Right atrium auricular region (tissue), 2 donors: ENCODE measurements around the gene LMLN. TPM values are rescaled to one million over a fixed set of nuclear protein-coding genes. Genes with fewer than 3 reads are reported as not detected.

ENCODE experiments used
- DNase-seq: peaks from one replicate; pipeline ENCODE4 v3.0.0-alpha.2; 2019; ENCODE audit warnings: low spot score
- H3K27ac ChIP-seq, 2 donors: fragments of 200-600 bp; sonication (generic); 1 replicate in 1 of 2; 2 replicates in 1 of 2; pipeline ENCODE4 v1.5.1; 2016 to 2019
- H3K27me3 ChIP-seq, 2 donors: fragments of 200-600 bp; sonication (generic); one replicate each; pipeline versions ENCODE4 v1.5.1 to v1.6.0; 2017 to 2019
- H3K36me3 ChIP-seq: fragments of 200-600 bp; sonication (generic); one replicate; pipeline ENCODE4 v1.5.1; 2016
- H3K4me1 ChIP-seq, 2 donors: fragments of 200-600 bp; sonication (generic); one replicate each; pipeline versions ENCODE4 v1.5.1 to v1.6.0; 2017 to 2019
- H3K4me3 ChIP-seq, 2 donors: fragments of 200-600 bp; sonication (generic); 1 replicate in 1 of 2; 2 replicates in 1 of 2; pipeline ENCODE4 v1.5.1; 2017 to 2019; ENCODE audit warnings: mild to moderate bottlenecking in 1 of 2, moderate library complexity in 1 of 2
- H3K9me3 ChIP-seq, 2 donors: fragments of 200-600 bp; sonication (generic); one replicate each; pipeline ENCODE4 v1.5.1; 2019
- CTCF ChIP-seq, 2 donors: fragments of 200-600 bp; sonication (generic); IDR thresholded peaks; one replicate each; pipeline ENCODE4 v1.5.1; 2019; ENCODE audit warnings: antibody characterized with exemption in 2 of 2
- total RNA-seq, 2 donors: library from RNA; depleted of rRNA; stranded (reverse); fragments of >200 nt; gene quantifications; one replicate each; pipeline ENCODE4 v1.1.0, GENCODE V29; 2016

LMLN gene
- total RNA-seq, 2 donors from 2014 or later: 3.5 to 3.9 TPM

- Histone ChIP-seq H3K4me3 (no peak overlapping the region), H3K9me3 (no peaks in the 10 kb centered on the region), H3K4me1 (no peaks in the 10 kb centered on the region), H3K27me3 (no peaks in the 10 kb centered on the region), H3K27ac (no peak overlapping the region), H3K36me3 (no peaks in the 10 kb centered on the region)
- no peak for DNase-seq
- TF ChIP-seq CTCF (IDR thresholded peaks at IDR 0.05): no peak
Observed at GRCh38 chr3:197936819-197937384, 23.1 kb upstream of the LMLN start.

GRCh38 chr3:197940745-197941384, 19.2 kb upstream of the LMLN start:
- Histone ChIP-seq H3K9me3 (no peaks in the 10 kb centered on the region), H3K27me3 (no peaks in the 10 kb centered on the region), H3K36me3 (no peaks in the 10 kb centered on the region), H3K4me1 (no peaks in the 10 kb centered on the region), H3K4me3 (no peak overlapping the region), H3K27ac (no peak overlapping the region)
- no peak for DNase-seq
- TF ChIP-seq CTCF (IDR thresholded peaks at IDR 0.05): no peak

- Histone ChIP-seq H3K36me3 (no peaks in the 10 kb centered on the region), H3K9me3 (no peaks in the 10 kb centered on the region)
Observed at GRCh38 chr3:197942956-197943556, 17.0 kb upstream of the LMLN start.

GRCh38 chr3:197949191-197949777, 10.7 kb upstream of the LMLN start:
- no peaks in the 10 kb centered on the region for H3K9me3 ChIP-seq
- no peak for DNase-seq
- no peaks in the 10 kb centered on the region for H3K27me3 ChIP-seq
- H3K4me3 ChIP-seq: peak overlapping the region; percentile 64
- H3K27ac ChIP-seq: peak overlapping the region; percentile 88 to 90
- peaks cover 0 to 44% of the 10 kb centered on the region in 2 donors for H3K4me1 ChIP-seq
- no peak for TF ChIP-seq CTCF (IDR thresholded peaks at IDR 0.05)
- peaks cover 33% of the 10 kb centered on the region for H3K36me3 ChIP-seq

More at GRCh38 chr3:197942956-197943556, 17.0 kb upstream of the LMLN start:
- Histone ChIP-seq H3K4me1 (no peaks in the 10 kb centered on the region), H3K27me3 (no peaks in the 10 kb centered on the region), H3K4me3 (no peak overlapping the region), H3K27ac (no peak overlapping the region)
- DNase-seq: no peak
- peak; percentile 43 to 73 for TF ChIP-seq CTCF (IDR thresholded peaks at IDR 0.05)

- Histone ChIP-seq H3K4me1 (peaks cover 0 to 44% of the 10 kb centered on the region in 2 donors), H3K9me3 (no peaks in the 10 kb centered on the region), H3K27me3 (no peaks in the 10 kb centered on the region), H3K36me3 (peaks cover 41% of the 10 kb centered on the region), H3K4me3 (peak within 1 kb of the TSS; percentile 64), H3K27ac (peak within 1 kb of the TSS; percentile 88 to 90)
- DNase-seq: peak; percentile 90
- no peak for TF ChIP-seq CTCF (IDR thresholded peaks at IDR 0.05)
Observed at GRCh38 chr3:197949778-197950676, 10.0 kb upstream of the LMLN start, which contains the start of gene RPL35A. RPL35A (plus strand) TSS chr3:197950190; CDS start chr3:197950968, 778 bp downstream.
